Upper lobe of left lung (tissue), 4 donors: Measurements from ENCODE around the gene SPTLC1.

ENCODE experiments used
- CTCF ChIP-seq, 6 experiments: fragments of 450-650 bp in 4 of 6; fragments of 200-600 bp in 2 of 6; sonication (generic) in 2 of 6; IDR thresholded peaks; one replicate each; pipeline ENCODE4 v1.5.1; 2016 to 2019; ENCODE audit warnings: antibody characterized with exemption in 6 of 6
- POLR2A ChIP-seq, 4 donors: fragments of 450-650 bp; IDR thresholded peaks; one replicate each; pipeline ENCODE4 v1.5.1; 2016 to 2017; ENCODE audit warnings: antibody characterized with exemption in 4 of 4, mild to moderate bottlenecking in 2 of 4
- POLR2AphosphoS5 ChIP-seq, 2 donors: sonication (generic); formaldehyde crosslinking; IDR thresholded peaks; one replicate each; pipeline ENCODE4 v1.5.1; 2017; ENCODE audit warnings: antibody characterized with exemption in 2 of 2

- no peak for TF ChIP-seq CTCF (IDR thresholded peaks at IDR 0.05)
- no peak for TF ChIP-seq POLR2A (IDR thresholded peaks at IDR 0.05)
- TF ChIP-seq POLR2AphosphoS5 (IDR thresholded peaks at IDR 0.05): no peak
Measured at GRCh38 chr9:92061184-92061583, 54.0 kb downstream of the SPTLC1 start.
